ENCODE measurements around the gene ZFHX3. TPM values are rescaled to one million over a fixed set of nuclear protein-coding genes. Genes with fewer than 3 reads are reported as not detected.

ZFHX3 gene
- total and polyA plus RNA-seq, 2 donors (not counting 3 experiments of a cell fraction or from before 2014, with no cell fraction given) = 3.7 to 18.8 TPM

DNA sequence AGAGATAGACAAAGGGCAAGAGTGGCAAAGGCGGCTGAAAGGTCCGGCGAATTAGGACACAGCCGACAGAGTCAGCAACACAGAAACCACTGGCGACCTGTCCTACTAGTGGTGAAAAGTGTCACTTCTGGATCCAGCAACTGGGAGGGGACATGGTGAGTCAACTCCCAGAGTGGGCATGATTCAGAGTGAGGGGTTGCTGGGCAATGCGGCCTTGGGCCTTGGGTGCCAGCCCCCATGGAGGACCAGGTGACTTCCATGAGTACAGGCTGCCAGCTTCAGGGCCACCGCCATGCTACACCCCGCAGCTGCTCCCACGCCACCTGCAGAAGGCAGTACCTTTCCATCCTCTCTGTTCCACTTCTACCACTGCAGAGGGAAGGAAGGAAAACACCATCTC lies 110.6 kb downstream of the ZFHX3 start:
- Histone ChIP-seq H3K27ac (ENCODE audit: insufficient read depth, low read depth, low read length) (no peak overlapping the region), H3K79me2 (ENCODE audit: control insufficient read depth, insufficient read depth, low read length) (peaks cover 7% of the 10 kb centered on the region), H3K9me1 (replicated peaks; ENCODE audit: control insufficient read depth, extremely low read depth, insufficient read depth, low read length) (no peaks in the 10 kb centered on the region), H4K20me1 (replicated peaks; ENCODE audit: control insufficient read depth, extremely low read depth, insufficient read depth, low read length) (no peaks in the 10 kb centered on the region), H3K4me3 (replicated peaks in 1 of 3; ENCODE audit: insufficient read depth in 1 of 3, low read depth in 1 of 3, low read length in 3 of 3) (no peak overlapping the region), H3K36me3 (ENCODE audit: control insufficient read depth in 2 of 2, extremely low read depth in 1 of 2, insufficient read depth in 2 of 2, low read length in 2 of 2) (no peaks in the 10 kb centered on the region), H3K9me3 (replicated peaks; ENCODE audit: control insufficient read depth, insufficient read depth, low read length) (no peaks in the 10 kb centered on the region), H3K27me3 (ENCODE audit: control insufficient read depth in 2 of 2, insufficient read depth in 2 of 2, low read length in 2 of 2) (no peaks in the 10 kb centered on the region), H2AFZ (ENCODE audit: low read depth, low read length) (no peak overlapping the region), H3K4me1 (ENCODE audit: control insufficient read depth, extremely low read depth, insufficient read depth, low read length) (peaks cover 12% of the 10 kb centered on the region), H3K4me2 (ENCODE audit: insufficient read depth, low read length) (no peak overlapping the region), H3K9ac (replicated peaks; ENCODE audit: extremely low read depth, insufficient read depth, low read length) (no peak overlapping the region)
- TF ChIP-seq, protein P1, sequence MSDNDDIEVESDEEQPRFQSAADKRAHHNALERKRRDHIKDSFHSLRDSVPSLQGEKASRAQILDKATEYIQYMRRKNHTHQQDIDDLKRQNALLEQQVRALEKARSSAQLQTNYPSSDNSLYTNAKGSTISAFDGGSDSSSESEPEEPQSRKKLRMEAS (IDR thresholded peaks at IDR 0.05; ENCODE audit: insufficient read depth, insufficient read length) = no peak
- TF ChIP-seq POLR2A (IDR thresholded peaks at IDR 0.05; ENCODE audit: low read depth, low read length) (no peak), JUN (IDR thresholded peaks at IDR 0.05; ENCODE audit: borderline replicate concordance, insufficient read depth, insufficient read length, low read depth) (no peak), EZH2 (IDR thresholded peaks at IDR 0.05; ENCODE audit: borderline replicate concordance, low read depth, low read length, severe bottlenecking) (no peak), FOS (IDR thresholded peaks at IDR 0.05; ENCODE audit: borderline replicate concordance, insufficient read depth, low read length) (no peak), GATA2 (IDR thresholded peaks at IDR 0.05; ENCODE audit: insufficient read depth, insufficient read length, low read depth, low read length) (no peak), POLR2AphosphoS5 (IDR thresholded peaks at IDR 0.05; ENCODE audit: insufficient read depth, low read depth, low read length) (no peak)
- TF ChIP-seq, protein P2, sequence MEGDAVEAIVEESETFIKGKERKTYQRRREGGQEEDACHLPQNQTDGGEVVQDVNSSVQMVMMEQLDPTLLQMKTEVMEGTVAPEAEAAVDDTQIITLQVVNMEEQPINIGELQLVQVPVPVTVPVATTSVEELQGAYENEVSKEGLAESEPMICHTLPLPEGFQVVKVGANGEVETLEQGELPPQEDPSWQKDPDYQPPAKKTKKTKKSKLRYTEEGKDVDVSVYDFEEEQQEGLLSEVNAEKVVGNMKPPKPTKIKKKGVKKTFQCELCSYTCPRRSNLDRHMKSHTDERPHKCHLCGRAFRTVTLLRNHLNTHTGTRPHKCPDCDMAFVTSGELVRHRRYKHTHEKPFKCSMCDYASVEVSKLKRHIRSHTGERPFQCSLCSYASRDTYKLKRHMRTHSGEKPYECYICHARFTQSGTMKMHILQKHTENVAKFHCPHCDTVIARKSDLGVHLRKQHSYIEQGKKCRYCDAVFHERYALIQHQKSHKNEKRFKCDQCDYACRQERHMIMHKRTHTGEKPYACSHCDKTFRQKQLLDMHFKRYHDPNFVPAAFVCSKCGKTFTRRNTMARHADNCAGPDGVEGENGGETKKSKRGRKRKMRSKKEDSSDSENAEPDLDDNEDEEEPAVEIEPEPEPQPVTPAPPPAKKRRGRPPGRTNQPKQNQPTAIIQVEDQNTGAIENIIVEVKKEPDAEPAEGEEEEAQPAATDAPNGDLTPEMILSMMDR (IDR thresholded peaks at IDR 0.05; ENCODE audit: extremely low read depth in 1 of 2, insufficient read depth in 1 of 2, low read depth in 1 of 2, low read length in 2 of 2) = no peak
- FAIRE-seq (no peak), DNase-seq (ENCODE audit: low read depth, low spot score) (no peak)
- ChIA-PET POLR2A (no interaction called here), CTCF (interaction anchor here (1.9 kb wide), 1 partner anchor 105 kb away, joined by 6 read pairs; no protein-coding TSS in a partner anchor)
- intact Hi-C loops (cut with micrococcal nuclease) = no loop called here
- dilution Hi-C loops (cut with MboI; ENCODE audit: extremely low pct_ligation_motif_present, low sequenced_read_pairs) = no loop called here
- BruUV-seq (replicated peaks) = no TSS peak

All from endothelial cell of umbilical vein (primary cell).